DMS53 (cell line): ENCODE data around the gene INO80B.
"Not testable (repeated sequence)": the region's sequence is repeated elsewhere in the genome, so short reads cannot be mapped to it uniquely, and the experiment has no call there.

ENCODE experiments used
- DNase-seq: peaks from one replicate; lab custom pipeline; 2025; lab: John Stamatoyannopoulos, UW

Gene INO80B

DNA sequence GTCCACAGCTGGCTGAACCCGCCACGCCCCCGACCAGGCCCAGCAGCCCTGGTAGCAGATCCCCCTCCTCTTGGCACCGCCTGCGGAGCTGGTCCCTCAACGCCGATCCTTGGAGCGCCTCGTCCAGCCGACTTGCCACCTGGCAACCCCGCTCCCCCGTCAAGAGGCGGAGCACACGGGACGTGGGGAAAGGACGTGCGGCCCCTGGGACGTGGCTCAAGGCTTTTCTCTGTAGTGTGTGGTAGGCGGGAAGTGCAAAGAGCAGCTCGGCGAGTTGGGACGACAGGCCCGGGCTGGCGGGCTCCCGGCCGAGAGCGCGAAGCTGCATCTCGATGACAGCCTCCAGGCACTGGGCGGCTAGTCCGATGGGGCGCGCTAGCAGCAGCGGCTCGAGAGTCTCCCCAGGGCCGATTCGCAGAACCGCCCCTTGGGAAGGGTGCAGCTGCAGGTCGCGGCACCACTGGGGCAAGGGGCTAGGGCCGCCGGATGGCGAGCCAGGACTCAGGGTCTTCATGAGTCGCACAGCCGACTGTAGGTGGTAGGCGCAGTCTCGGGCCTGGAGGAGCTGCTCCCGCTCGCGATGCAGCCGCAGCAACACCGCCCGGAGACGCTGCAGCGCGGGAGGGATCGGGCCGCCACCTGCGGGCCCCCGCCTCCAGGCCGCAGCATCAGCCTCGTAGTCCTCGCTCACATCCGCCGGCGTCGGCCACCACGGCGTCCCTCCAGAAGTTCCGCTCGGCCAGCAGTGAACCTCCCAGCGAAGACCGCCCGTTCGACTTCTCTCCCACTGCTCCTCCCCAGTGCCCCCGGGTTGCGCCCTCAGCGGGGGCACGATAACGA is 27.3 kb downstream of the INO80B start:
- peak; percentile 83 for DNase-seq

- peak; percentile 98 for DNase-seq
Measured at GRCh38 chr2:74482801-74483674, 28.2 kb downstream of the INO80B start, which contains the start of the genes CCDC142 and TTC31. TSS of gene CCDC142 (minus strand) at chr2:74482998. CDS start at chr2:74482837, 161 bp downstream. TSS of gene TTC31 (plus strand) at chr2:74483081. CDS start at chr2:74483096, 15 bp downstream.

- DNase-seq: not testable (repeated sequence)
Measured at GRCh38 chr2:74483675-74484164, 28.8 kb downstream of the INO80B start.

- DNase-seq: no peak
Measured at GRCh38 chr2:74486141-74486540, 31.3 kb downstream of the INO80B start.

GRCh38 chr2:74488643-74489481 is 34.0 kb downstream of the INO80B start:
- DNase-seq: no peak

DNA sequence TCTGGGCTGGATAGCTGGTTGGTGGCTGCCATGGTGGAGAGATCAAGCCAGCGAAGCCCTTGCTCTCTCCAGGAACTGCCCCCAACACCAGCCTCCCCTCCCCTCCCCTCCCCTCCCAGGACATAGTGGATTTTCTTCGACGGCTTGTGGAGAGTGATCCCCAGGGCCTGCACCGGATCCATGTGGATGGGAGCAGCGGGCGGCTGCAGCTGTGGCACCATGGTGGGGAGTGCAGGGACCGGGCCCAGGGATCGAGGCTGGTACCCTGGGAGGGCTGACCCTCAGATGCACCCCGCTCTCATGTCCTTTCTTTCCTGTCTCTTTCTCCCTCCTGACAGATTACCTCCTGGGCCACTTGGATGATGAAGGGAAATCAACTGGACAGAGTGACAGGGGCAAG is 35.0 kb downstream of the INO80B start:
- DNase-seq: no peak

DNA sequence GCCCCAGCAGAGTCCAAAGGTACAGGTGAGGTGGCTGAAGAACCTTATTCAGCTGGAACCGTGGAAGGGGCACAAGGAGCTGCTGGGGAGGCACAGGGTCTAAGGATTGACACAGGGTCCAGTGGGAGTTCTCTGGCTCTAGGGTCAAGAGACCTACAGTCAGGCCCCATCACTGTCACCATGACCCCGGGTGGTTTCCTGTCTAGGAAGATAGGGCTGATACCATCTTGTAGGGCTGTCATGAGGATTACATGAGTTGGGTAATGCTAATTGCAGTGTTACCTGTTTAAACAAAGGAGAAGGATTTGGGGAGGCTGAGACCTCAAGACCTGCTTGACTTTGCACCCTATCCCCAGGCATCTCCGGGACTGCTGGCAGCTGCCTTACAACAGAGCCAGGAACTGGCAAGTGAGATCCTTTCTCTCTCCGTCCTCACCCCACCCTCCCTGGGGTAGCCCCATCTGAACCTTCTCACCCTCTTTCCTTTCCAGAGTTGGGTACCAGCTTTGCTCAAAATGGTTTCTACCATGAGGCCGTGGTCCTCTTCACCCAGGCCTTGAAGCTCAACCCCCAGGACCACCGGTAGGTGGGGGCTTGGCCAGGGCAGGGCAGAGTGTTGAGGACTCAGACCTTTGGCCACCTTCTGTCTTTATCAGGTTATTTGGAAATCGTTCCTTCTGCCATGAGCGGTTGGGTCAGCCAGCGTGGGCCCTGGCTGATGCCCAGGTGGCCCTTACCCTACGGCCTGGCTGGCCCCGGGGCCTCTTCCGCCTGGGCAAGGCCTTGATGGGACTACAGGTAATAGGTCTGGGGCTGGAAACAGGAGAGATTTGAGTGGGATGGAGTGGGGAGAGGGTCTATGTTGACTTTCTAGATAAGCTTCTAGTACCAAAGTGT is 37.0 kb downstream of the INO80B start:
- DNase-seq: no peak

DNA sequence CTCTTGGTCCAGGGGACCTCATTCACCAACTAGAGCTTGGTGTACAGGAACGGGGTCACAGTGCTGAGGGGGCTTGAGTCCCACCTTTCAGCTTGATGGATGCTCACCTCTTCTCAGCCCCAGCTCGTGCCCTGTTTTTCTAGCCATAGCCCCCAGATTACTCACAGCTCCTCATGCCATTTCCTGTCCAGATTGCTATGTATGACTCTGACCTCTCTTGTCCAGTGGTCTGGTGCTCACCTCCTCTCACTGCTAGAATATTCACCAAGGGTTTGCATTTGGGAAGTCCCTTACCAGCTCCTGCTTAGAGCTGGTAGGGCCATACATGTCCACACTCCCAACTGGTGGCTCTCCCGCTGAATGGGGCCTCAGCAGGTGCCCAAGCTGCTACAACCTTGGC is 38.7 kb downstream of the INO80B start:
- DNase-seq: no peak

DNA sequence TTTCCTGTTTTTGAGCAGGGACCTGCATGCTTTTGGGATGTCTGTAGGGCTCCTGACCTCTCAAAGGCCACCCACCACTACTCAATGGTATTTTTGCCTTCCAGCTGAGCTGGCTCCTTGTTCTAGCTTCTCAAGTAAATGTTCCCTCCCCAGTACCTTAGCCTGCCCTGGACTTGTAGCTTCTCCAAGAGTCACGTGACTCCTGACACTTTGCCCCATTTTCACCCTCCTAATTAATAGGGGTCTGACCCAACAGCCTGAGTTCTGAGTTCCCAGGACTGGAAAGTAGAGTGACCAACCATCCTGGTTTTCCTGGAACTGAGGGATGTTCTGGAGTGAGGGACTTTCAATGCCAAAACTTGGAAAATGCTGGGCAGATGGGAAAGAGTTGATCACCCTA is 40.6 kb downstream of the INO80B start:
- DNase-seq: no peak

GRCh38 chr2:74496997-74497776 is 42.3 kb downstream of the INO80B start:
- peak; percentile 38 for DNase-seq

GRCh38 chr2:74497777-74498499 is 43.1 kb downstream of the INO80B start:
- DNase-seq: peak; percentile 88

DNA sequence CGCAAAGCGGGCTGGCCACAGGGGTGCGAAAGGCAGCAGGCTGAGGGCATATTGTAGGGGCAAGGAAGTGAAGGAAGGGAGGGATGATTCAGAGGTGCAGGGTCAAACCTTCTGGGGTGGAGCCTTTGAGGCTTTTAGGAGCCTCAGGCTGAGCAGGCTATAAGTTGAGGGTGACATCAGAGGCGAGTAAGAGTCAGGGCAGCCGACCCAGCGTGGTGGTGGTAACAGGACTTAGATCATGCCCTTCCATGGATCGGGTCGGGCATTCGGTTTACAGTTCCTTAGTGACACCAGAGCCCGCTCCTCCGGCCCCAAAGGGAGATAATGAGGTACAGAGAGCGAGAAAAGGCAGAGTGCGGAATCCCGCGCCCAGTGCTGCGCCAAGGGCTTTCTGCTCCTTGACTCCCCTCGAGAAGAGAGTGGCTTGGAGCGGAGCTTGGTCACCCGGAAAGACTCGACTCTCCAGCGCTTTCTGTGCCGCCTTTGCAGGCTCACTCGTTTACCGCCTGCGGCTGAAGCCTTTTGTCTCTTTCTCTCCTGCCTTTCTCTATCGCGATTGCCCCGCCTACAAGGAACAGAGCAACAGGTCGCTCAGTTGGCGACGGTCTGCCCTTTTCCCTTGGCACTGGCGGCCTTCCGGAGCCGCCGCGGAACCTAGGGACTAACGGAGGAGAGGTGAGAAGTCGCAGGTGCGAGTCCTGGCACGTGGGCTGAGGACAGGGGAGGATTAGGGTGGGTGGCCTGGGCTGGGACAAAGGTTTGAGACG is 43.8 kb downstream of the INO80B start:
- peak; percentile 56 for DNase-seq

DNA sequence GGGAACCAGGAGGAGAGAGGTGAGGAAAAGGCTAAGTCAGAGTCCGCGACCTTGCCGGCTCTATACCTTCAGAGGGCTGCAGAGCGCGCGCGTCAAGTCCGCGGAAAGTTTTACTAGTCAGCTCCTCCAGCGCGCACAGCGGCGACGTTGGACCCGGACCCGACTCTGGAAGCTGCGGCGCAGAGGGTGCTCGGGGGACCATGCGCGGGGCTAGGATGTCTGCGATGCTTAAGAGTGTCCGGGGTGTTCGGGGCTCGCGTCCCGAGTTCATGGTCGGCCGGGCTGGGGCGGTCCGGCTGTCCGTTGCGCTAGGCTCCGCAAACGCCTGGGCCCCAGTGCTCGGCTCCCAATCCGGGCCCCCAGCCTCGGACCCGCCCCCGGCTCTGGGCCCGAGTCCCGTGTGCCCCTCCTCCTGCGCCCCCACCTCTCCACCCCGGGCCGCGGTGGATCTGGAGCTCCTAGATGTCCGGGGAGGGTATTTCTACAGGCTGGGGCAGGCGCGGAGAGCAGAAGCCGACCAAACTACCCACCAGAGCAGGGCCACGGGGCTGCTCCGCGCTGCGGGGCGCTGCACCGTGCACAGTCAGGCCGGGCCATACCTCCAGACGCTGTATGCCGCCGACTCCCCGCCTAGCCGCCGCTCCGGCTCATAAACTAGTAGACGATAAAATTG is 44.5 kb downstream of the INO80B start, which contains the start of gene LBX2:
Gene LBX2, minus strand, starts transcription at position 337 of the 673 bp plus-strand sequence. Its CDS starts 66 bp downstream, at position 271.
- no peak for DNase-seq

DNA sequence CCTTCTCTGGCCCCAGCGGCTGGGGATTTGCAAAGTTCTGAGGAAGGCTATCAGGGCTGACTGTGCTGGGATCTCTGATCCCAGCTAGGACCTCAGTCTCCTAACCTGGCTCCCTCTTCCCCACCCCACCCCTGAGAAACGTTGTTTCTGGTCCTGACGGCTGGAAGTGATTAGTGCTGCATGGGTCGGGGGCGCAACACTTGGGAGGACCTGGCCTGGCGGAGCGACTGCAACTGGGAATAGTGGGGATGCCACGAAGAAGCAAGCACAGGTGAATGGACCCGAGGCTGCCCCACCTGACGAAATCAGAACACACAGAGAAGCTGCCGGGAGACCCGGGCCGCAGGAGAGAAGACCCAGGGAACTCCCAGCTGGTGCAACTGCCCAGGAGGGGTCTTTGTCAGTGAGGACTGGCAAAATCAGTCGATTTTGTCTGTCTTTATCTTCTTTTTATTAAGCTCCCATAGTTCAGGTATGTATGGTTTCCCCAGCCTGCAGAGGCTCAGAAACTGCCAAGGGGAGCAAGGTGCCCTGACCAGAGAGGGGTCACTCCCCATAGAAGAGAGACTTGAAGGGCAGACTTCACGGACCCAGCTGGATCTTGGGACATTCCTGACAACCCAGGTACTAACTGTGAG is 45.2 kb downstream of the INO80B start:
- no peak for DNase-seq

GRCh38 chr2:74500578-74500946 is 45.7 kb downstream of the INO80B start:
- DNase-seq: no peak

GRCh38 chr2:74501335-74502071 is 46.6 kb downstream of the INO80B start:
- DNase-seq: peak; percentile 35
